Endothelial cell of hepatic sinusoid (primary cell): ENCODE data around the gene EHBP1.

Experiments used
- in situ Hi-C: cut with HindIII; loops from 2 replicates; pipeline ENCODE4 v1.10.0; 2017; ENCODE audit warnings: low sequenced_read_pairs

EHBP1 gene

DNA sequence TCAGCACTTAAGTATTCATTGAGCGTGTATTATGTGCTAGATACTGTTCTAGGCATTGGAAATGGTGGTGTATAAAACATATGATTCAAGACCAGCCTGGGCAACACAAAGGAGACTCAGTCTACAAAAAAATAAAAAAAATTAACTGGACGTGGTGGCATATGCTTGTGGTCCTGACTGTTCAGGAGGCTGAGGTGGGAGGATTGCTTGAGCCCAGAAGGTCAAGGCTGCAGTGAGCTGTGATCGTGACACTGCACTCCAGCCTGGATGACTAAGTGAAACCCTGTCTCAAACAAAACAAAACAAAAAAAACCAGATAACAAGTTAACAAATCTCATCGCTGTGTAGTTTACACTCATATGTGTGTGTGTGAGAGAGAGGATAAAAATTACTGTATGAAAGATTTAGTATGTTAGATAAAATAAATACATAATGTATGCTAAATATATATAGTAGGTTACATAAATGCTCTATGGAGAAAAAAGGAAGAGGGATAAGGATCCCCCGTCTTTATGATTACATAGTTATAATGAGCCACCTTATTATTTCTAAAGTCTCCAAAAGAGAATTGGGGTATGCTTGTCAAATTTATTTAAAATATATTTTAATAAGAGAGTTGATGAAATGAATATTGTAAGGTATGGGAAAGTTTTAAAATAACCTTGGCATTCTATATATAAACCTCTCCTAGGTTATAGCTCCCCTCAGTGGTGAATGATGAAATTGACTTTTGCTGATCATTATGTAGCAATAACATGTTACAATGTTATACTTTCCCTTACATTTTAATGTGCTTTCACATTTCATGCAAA, 69.2 kb downstream of the EHBP1 start:
- in situ Hi-C loops, result loop anchor here (5.0 kb wide), 1 partner anchor 317 kb away; no protein-coding TSS in a partner anchor

DNA sequence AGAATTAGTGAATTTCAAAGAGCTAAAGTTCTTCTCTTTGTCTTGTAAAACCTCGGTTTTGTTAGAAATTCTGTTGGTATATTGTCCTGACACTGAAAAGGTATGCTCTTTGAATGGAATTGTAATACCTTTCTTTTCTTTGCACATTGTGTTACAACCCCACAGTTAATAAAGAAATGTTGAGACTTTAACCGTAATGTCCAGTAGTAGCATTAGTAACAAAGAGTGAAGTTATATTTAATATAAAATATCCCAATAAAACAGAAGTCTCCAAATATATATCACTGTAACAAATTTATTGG, 69.8 kb downstream of the EHBP1 start:
- in situ Hi-C loops, result loop anchor here (5.0 kb wide), 1 partner anchor 318 kb away; no protein-coding TSS in a partner anchor

DNA sequence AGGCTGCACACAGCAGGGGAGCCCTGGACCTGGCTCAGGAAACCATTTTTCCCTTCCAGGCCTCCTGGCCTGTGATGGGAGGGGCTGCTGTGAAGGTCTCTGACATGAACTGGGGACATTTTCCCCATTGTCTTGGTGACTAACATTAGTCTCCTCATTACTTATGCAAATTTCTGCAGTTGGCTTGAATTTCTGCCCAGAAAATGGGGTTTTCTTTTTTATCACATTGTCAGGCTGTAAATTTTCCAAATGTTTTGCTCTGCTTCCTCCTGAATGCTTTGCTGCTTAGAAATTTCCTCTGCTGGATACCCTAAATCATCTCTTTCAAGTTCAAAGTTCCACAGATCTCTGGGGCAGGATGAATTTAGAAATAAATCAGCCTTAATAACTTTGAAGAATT, 78.2 kb downstream of the EHBP1 start:
- in situ Hi-C loops, result no loop called here

DNA sequence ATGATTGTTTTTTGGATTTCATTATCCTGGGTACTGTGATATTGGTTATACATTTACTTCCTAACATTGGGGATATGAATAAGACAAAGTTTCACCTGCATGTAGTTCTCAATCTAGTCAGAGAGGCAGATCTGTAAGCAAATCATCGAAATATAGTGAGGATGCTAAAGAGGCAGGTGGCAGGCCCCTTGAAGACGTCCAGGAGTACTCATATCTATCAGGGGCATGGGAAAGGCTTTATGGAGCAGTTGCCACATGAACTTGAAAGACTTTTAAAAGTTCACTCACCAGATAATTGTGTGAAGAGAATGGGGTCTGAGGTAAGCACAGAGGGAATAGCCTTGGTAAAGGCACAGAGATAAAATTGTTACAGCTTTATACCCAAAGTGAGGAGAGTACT, 78.8 kb downstream of the EHBP1 start:
- in situ Hi-C loops, result no loop called here

DNA sequence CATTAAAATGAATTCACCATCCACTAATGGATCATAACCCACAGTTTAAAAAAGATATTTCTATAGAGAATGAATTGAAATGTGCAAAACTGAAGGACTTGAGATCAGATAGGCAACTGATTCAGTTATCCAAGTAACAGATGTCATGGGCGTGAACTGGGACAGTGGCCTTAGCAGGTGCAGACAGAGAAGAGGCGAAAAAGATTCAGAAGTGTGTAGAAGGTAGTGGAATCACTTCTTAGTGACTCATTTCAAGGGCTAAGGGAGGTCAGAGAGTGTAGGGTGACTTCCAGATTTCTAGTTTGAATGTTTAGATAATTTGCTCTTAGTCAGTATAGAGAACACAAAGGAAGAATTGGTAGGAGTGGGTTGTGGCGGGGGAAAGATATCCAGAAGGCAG, 79.7 kb downstream of the EHBP1 start:
- in situ Hi-C loops, result no loop called here

DNA sequence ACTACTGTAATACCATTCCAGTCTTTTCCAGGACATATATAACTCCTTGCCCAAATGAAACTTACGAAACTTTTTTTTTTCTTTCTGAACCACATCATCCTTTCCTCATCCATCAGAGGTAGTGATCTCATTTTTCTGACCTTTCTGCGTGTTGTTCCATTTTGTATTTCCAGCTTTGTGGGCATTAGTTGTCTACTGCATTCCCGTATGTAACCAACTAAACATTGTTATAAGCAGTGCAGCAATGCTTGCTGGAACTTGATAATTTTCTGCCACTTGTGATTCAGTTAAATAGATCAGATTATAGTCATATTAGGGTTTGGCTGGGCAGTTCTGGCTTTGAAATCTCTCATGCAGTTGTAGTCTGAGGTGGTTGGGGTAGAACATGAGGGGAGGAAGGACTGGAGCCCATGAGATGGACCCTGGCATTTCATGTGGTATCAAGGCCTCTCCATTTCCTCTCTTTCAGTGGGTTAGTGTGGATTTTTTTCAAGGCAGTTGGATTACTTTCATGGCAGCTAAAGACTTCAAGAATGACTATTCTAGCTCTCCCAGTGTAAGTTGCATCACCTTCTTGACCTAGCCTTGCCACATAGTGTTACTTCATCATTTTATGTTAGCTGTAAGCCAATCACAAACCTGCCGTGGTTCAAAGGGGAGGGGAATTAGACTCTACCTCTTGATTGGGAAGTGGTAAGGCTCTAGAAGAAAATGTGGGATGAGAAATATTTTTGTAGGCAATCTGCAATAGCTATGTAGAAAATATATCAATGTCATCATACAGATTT, 80.5 kb downstream of the EHBP1 start:
- in situ Hi-C loops, result no loop called here

DNA sequence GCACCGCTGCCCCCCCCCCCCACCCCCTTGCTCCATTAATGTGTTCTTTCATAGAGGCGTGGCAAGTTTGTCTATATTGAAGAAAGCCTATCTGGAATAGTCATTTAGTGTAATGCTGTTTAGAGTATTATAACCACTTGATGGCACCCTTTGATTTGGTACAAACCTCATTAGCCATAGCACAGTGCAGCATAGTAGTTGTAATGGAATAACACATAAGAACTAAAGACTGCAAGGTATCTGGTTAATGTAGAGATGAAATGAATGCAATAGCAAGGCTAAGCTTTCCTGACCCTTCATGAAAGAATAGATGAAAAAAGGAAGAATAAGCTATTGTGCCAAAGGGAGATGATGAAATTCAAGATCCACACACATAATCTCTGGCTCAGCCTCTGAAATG, 81.9 kb downstream of the EHBP1 start:
- in situ Hi-C loops, result no loop called here

DNA sequence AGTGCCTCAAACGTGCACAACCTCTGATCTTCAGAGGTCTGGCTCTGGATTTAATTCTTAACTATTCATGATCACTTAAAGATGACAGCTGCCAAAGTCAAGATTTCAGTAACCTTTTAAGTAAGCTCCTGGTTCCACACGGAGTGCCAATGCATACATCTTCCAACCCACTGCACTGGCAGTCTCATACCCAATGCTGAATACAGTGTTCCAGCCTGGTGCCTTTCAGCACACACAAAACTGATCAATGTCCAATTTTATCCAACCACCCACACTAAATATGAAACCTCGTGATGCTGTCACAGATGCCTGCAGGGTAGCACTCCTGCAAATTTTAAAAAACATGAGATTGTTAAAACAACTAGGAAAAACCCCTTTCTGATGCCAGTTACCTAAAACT, 84.0 kb downstream of the EHBP1 start:
- in situ Hi-C loops, result no loop called here

DNA sequence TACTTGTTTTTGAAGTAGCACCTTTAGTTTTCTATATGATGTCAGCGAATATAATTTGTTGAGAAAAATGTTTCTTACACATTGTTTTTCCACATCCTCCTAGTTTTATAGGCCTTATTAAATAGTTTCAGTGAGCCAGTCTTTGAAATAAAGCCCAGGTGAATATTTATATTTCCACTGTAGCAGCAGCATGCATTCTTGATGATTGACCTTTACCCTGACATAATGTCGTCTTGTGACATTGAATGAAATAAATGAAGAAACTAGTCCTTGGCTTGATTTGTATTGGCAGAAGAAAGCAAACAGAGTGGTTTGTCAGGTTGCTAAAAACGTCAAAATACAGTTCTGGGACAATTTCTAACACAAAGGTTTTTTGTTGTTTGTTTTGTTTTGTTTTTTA, 84.4 kb downstream of the EHBP1 start:
- in situ Hi-C loops, result no loop called here

DNA sequence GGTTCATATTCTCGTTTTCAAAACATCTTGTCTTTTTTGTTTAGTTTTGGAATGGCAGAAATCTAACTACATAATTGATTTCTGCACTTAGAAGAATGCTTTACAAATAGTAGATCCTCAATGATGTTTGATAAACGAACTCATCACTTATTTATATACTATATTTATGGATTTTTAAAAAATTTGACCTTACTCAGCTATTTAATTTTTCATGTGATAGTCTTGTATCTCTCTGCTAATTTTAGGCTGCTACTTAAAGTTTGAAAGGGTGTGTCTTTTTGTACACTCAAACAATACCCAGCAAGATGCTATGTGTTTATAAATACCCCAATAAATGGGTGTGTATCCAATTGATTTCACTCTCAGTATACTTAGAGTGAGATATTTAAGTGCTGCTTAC, 86.9 kb downstream of the EHBP1 start:
- in situ Hi-C loops, result no loop called here

DNA sequence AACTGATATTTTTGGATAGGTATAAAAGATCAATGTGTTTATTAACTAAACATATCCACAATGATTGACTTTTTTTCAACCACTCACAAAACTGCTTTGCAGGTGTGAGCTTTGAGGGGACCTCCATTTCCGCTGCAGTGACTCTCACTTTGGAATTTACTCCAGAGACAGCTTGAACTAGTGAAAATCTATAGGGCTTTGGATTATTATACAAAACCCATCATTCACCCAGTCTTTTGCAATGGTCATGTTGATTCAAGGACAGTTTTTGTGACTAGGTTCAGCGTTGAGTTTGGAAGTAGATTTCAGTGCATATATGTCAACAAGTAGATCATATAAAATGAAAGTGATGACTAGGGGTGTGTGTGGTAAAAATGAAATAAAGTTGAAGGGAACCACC, 87.7 kb downstream of the EHBP1 start:
- in situ Hi-C loops, result no loop called here

DNA sequence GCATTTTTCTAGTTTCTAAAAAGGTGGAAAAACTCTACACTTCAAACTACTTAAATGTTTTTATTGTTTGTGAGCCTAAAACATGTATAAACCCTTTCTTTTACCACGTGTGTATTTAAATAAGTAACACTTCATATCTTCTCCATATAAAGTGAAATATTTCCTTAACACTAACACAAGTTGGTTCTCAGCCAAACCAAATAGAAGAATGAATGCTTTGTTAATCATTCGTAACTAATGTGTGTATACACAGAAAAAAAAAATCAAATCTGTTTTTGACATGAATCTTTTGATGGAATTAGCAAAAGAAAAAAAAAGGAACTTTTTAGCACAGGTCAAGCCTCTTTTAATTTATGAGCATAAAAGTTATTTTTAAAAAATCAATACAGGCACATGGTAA, 89.3 kb downstream of the EHBP1 start:
- in situ Hi-C loops, result no loop called here

DNA sequence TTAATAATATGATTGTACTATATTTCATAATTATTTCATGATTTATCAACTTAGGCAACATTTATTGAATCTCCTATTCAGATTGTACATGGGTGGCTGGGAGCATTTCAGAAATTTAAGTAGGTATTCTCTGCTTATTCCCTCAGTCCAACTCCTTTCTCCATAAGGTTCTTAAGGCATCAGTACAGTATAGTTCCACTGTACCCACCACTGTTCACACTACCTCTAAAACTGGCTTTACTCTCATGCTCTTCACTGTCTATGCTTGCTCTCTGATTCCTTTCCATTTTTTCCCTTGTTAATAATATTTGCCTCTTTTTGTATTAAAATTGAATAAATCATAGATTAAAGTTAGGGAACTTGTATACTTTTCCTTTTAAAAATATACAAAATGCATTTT, 89.8 kb downstream of the EHBP1 start:
- in situ Hi-C loops, result no loop called here

DNA sequence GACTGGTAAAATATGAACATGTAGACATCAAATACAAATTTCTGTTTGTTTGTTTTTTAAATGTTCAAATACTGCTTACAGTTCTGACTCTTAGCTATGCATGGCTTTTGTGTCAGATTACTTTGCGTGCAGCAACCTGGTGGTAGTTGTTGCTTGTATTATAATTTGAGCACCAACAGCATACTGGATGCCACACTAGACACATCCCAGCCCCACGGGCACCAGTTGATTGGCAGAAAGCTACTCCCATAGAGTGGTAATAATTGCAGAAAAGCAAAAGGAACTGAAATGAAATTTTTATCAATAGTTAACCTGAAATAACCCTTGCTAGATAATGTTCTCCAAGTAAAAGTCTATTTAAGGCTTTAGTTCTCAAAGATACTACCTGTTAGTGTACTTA, 91.6 kb downstream of the EHBP1 start:
- in situ Hi-C loops, result no loop called here

DNA sequence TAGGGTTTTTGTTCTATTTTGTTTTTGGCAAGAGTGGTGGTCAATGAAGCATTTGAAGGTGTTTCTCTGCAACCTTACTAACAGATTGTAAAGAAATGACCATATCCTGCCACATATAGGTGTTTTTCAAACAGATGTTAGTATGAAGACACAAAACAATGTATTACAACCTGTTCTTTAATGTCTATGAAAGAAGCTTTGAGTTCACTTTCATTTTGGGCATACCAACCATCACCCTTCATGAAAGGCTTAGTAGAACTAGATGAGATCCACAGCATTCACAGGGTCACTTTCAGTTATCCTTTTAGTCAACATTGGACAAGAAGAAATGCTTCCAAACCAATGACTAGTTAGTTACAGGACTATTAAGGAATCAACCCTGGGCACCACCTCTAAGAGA, 95.1 kb downstream of the EHBP1 start:
- in situ Hi-C loops, result no loop called here

DNA sequence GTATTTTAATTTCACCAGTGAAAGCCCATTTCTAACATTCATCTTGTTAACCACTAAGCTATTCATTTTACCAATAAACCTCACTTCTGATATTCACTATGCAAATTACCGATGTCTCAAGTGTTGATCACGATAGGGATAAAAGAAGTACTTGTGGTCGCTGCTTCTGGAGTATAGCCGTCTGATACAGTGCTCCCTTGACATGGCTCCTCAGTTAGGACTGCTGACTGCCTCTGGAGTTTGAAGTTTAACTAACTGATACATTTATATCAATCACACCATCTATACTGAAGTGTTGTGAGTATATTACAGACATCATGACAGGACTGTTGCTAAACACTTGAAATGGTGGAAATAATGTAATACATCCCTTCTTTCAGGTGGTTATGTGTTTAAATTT, 95.6 kb downstream of the EHBP1 start:
- in situ Hi-C loops, result no loop called here

DNA sequence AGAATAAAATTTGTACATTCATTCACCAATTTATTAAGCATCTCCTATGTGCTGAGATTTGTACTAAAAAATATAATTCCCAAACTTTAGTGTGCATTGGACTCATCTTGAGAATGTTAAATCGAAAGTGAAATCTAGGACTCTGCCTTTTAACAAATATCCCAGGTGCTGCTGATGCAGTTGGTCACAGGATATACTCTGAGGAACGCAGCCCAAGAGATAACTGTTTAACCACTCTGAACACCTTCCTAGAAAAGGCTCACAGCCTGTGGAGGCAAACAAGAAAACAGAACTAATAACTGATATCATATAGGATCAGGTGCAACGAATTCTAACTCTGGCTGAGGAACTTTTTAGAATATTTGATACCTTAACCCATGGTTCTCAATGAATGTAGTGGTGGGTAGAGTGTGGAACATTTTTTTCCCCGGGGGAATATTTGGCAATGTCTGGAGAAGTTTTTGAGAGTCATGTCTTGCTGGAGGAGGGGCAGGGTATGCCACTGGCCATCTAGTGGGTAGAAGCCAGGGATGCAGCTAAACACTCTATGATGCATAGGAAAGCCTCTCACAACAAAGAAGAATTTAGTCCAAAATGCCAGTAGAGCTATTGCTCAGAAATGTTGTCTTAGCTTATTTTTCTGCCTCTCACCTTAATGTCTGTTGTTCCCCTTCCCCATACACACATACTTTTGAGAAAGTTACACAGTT, 96.5 kb downstream of the EHBP1 start:
- in situ Hi-C loops, result no loop called here

DNA sequence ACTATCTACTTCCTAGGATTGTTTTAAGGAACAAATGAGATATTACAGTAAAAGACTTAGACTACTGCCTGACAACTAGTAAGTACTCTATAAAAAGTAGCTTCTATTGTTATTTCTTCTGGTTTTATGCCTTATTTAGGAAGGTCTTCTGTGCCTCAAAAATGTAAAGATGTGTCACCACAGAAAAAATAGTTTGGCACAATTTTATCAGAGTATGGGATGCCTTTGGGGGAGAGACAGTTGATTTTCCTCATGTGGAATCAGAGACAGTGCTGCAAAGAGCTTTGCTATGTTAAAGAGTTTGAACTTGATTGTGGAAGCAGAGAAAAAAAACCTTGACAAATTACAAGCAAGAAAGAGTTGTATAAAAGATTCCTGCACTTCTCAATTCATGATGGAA, 98.4 kb downstream of the EHBP1 start:
- in situ Hi-C loops, result no loop called here

DNA sequence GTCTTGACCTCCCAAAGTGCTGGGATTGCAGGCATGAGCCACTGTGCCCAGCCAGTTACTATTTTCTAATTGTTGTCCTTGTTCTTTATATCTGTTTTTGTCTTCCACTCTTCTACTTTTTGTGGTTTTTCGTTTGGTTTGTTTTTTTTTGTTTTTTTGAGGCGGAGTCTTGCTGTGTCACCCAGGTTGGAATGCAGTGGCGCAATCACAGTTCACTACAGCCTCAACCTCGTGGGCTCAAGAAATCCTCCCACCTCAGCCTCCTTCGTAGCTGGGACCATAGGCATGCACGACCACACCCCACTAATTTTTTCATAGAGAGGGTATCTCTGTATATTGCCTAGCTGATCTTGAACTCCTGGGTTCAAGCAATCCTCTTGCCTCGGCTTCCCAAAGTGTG, 100.7 kb downstream of the EHBP1 start:
- in situ Hi-C loops, result no loop called here

DNA sequence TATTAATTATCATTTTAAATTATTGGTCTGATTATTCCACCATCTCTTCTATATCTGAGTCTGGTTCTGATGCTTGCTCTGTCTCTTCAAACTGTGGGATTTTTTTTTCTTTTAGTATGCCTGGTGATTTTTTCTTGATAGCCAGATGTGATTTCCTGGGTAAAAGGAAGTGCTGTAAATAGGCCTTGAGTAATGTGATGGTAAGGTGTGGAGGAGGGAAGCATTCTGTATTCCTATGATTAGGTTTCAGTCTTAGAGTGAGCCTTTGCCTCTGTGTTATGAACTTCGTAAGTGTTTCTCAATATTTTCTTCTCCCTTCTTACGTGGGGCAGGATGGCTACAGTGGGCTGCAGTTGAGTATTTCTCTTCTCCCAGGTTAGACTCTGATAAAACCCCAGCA, 103.0 kb downstream of the EHBP1 start:
- in situ Hi-C loops, result no loop called here

DNA sequence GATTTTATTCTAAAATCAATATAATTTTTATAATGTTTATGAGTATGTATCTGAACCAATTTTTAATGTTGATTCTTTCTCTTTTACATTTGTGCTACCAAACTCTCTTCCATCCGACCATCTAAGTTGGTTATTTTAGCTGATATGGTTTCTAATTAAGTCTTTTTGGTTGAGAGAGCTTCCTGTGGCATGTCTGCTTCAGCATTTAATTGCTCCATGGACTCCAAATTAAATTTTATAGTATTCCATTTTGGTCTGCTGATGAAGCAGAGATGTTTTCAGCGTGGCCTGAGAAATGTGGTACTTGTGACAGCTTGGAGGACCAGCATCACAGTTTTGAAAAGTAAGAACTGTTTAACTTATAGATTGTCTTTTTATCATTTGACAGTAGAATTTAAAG, 105.6 kb downstream of the EHBP1 start:
- in situ Hi-C loops, result no loop called here

DNA sequence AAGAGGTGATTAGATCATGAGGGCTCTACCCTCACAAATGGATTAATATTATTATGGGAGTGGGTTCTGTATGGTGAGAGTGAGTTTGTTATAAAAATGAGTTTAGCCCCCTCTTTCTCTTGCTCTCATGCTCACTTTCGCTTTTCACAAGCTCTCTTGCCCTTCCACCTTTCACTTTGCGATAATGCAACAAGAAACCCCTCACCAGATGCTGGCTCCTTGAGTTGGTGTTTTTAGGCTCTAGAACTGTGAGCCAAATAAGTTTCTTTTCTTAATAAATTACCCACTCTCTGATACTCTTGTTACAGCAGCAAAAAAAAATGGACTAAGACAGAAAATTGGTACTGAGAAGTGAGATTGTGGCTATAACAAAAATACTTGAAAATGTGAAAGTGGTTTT, 106.5 kb downstream of the EHBP1 start:
- in situ Hi-C loops, result no loop called here
